ENCODE measurements around the gene CHKA. TPM values are rescaled to one million over a fixed set of nuclear protein-coding genes. Genes with fewer than 3 reads are reported as not detected.

CHKA gene
- total and polyA plus RNA-seq, 2 experiments from 2014 or later: 37.1 to 94.4 TPM

DNA sequence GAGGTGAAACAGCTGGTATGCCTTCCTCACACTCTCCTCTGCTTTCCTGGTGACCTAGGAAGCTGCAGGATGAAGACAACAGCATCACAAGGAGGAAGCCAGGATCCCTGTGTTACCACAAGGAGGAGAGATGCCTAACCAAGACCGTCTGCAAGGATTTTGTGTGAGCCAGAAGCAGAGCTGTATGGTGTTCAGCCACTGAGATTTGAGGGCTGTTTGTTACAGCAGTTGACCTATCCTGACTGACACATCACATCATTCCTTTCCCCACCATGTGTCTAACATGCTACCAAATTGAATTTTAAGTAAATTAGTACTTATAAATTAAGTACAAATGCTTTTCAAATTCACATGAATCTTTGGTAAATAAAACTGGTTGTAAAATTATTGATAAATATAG is 8.9 kb upstream of the CHKA start (continued):
- TF ChIP-seq POLR2AphosphoS5 (IDR thresholded peaks at IDR 0.05; ENCODE audit: low read depth): no peak
- TF ChIP-seq ETS1 (IDR thresholded peaks at IDR 0.05): no peak

DNA sequence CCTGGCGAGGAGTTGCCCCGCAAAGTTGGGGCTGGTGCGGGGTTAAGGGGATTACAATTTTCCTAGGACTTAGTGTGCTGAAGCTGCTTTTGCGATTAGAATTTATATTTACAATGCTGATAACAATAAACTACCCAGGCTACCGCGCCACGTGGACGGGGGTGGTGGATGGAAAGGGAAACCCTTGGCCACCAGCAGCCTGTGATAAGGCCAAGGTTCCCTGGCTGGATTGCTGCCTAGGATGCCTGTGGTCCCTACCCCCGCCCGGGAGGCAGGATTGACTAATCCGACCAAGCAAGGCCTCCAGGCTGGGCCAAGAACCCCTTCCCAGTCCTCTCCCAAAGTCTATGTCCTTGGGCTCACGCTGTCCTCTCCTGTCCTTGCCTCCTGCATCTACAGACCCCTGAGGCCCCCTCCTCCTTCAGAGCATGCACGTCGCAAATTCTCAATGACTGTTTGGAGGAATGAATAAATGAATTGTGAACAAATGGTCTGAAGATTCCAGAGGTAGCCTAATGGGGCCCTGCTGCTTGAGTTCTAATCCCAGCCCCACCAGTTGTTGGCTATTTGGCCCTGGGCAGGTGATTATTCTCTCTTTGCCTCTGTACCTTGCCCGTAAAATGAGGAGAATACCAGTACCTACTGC is 7.6 kb upstream of the CHKA start:
- H3K4me3 Mint-ChIP-seq: peak overlapping the region; percentile 18
- peak; percentile 75 for DNase-seq (ENCODE audit: low spot score)
- Histone ChIP-seq H4K20me1 (replicated peaks; ENCODE audit: insufficient read depth) (no peaks in the 10 kb centered on the region), H3F3A (replicated peaks; ENCODE audit: low read depth) (peaks cover 18% of the 10 kb centered on the region), H3K36me3 (ENCODE audit: insufficient read depth) (peaks cover 3% of the 10 kb centered on the region), H3K9me2 (ENCODE audit: insufficient read depth) (0 out of 2 replicates have a peak, but pooled peaks cover 5% of the 10 kb centered on the region), H3K4me3 (peak overlapping the region; percentile 43), H2AFZ (peak overlapping the region; percentile 87; the same call in 1 of the 2 replicates), H3K4me1 (ENCODE audit: insufficient read depth) (peaks cover 50% of the 10 kb centered on the region), H3K27ac (ENCODE audit: low read depth) (peak overlapping the region; percentile 88), H3K79me2 (replicated peaks; ENCODE audit: insufficient read depth) (no peaks in the 10 kb centered on the region), H3K4me2 (peak overlapping the region; percentile 74), H3K27me3 (ENCODE audit: insufficient read depth) (no peaks in the 10 kb centered on the region)
- H3K27me3 Mint-ChIP-seq (ENCODE audit: insufficient read depth, low read depth, poor library complexity): peaks cover 22% of the 10 kb centered on the region
- H3K4me1 Mint-ChIP-seq: peaks cover 53% of the 10 kb centered on the region
- TF ChIP-seq POLR2AphosphoS5 (IDR thresholded peaks at IDR 0.05; ENCODE audit: low read depth) (no peak), ZNF462 (CRISPR knock-in tag; IDR thresholded peaks at IDR 0.05) (0 out of 2 replicates have a peak, but pooled peaks have one; percentile 34), CREB1 (CRISPR knock-in tag; IDR thresholded peaks at IDR 0.05; ENCODE audit: low read depth) (no peak), STAT1 (IDR thresholded peaks at IDR 0.05; ENCODE audit: unreplicated experiment) (no peak), ZNF331 (CRISPR knock-in tag; IDR thresholded peaks at IDR 0.05; ENCODE audit: low read depth) (no peak), ZNF114 (CRISPR knock-in tag; IDR thresholded peaks at IDR 0.05) (no peak), JUNB (IDR thresholded peaks at IDR 0.05; ENCODE audit: unreplicated experiment) (no peak)
- TF ChIP-seq, protein P1, sequence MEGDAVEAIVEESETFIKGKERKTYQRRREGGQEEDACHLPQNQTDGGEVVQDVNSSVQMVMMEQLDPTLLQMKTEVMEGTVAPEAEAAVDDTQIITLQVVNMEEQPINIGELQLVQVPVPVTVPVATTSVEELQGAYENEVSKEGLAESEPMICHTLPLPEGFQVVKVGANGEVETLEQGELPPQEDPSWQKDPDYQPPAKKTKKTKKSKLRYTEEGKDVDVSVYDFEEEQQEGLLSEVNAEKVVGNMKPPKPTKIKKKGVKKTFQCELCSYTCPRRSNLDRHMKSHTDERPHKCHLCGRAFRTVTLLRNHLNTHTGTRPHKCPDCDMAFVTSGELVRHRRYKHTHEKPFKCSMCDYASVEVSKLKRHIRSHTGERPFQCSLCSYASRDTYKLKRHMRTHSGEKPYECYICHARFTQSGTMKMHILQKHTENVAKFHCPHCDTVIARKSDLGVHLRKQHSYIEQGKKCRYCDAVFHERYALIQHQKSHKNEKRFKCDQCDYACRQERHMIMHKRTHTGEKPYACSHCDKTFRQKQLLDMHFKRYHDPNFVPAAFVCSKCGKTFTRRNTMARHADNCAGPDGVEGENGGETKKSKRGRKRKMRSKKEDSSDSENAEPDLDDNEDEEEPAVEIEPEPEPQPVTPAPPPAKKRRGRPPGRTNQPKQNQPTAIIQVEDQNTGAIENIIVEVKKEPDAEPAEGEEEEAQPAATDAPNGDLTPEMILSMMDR (conservative IDR thresholded peaks at IDR 0.05; ENCODE audit: low read depth in 2 of 2): no peak
- TF ChIP-seq, protein P2, sequence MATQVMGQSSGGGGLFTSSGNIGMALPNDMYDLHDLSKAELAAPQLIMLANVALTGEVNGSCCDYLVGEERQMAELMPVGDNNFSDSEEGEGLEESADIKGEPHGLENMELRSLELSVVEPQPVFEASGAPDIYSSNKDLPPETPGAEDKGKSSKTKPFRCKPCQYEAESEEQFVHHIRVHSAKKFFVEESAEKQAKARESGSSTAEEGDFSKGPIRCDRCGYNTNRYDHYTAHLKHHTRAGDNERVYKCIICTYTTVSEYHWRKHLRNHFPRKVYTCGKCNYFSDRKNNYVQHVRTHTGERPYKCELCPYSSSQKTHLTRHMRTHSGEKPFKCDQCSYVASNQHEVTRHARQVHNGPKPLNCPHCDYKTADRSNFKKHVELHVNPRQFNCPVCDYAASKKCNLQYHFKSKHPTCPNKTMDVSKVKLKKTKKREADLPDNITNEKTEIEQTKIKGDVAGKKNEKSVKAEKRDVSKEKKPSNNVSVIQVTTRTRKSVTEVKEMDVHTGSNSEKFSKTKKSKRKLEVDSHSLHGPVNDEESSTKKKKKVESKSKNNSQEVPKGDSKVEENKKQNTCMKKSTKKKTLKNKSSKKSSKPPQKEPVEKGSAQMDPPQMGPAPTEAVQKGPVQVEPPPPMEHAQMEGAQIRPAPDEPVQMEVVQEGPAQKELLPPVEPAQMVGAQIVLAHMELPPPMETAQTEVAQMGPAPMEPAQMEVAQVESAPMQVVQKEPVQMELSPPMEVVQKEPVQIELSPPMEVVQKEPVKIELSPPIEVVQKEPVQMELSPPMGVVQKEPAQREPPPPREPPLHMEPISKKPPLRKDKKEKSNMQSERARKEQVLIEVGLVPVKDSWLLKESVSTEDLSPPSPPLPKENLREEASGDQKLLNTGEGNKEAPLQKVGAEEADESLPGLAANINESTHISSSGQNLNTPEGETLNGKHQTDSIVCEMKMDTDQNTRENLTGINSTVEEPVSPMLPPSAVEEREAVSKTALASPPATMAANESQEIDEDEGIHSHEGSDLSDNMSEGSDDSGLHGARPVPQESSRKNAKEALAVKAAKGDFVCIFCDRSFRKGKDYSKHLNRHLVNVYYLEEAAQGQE (IDR thresholded peaks at IDR 0.05; ENCODE audit: unreplicated experiment): no peak
- H3K27ac Mint-ChIP-seq: peak overlapping the region; percentile 92
- ATAC-seq: peak; percentile 51
- peaks cover 46% of the 10 kb centered on the region for H3K9me3 Mint-ChIP-seq
- peaks cover 32% of the 10 kb centered on the region for H3K36me3 Mint-ChIP-seq (ENCODE audit: low read depth)
